MG63 (cell line): ENCODE data around the gene BLOC1S6. TPM values are rescaled to one million over a fixed set of nuclear protein-coding genes. Genes with fewer than 3 reads are reported as not detected.
"Not testable (repeated sequence)": the region's sequence is repeated elsewhere in the genome, so short reads cannot be mapped to it uniquely, and the experiment has no call there.

Experiments
- DNase-seq: peaks from one replicate; pipeline ENCODE4 v3.0.0-alpha.2; 2020
- H3K27me3 ChIP-seq: fragments of 250-450 bp; sonication (Bioruptor Pico); 2 replicates; pipeline ENCODE4 v1.5.1; 2020; ENCODE audit warnings: mild to moderate bottlenecking, moderate library complexity
- H3K36me3 ChIP-seq: fragments of 250-450 bp; sonication (Bioruptor Pico); 2 replicates; pipeline ENCODE4 v1.5.1; 2020; ENCODE audit warnings: mild to moderate bottlenecking, moderate library complexity
- H3K4me3 ChIP-seq: fragments of 250-450 bp; sonication (Bioruptor Pico); 2 replicates; pipeline ENCODE4 v1.5.1; 2020; ENCODE audit warnings: mild to moderate bottlenecking, moderate library complexity
- H3K9me3 ChIP-seq: fragments of 250-450 bp; sonication (Bioruptor Pico); 2 replicates; pipeline ENCODE4 v1.5.1; 2020; ENCODE audit warnings: mild to moderate bottlenecking, moderate library complexity
- total RNA-seq: library from RNA; depleted of rRNA; stranded (reverse); fragments of >200 nt; shearing (Covaris generic); gene quantifications from 2 replicates; pipeline ENCODE4 v1.2.3, GENCODE V29; 2014; ENCODE audit warnings: low replicate concordance; rRNA removed

The BLOC1S6 gene
- total RNA-seq, 1 experiment from 2014 or later: 57.1 TPM

GRCh38 chr15:45647828-45648227 is 60.6 kb downstream of the BLOC1S6 start:
- Histone ChIP-seq H3K36me3 (peaks cover 9% of the 10 kb centered on the region), H3K9me3 (no peaks in the 10 kb centered on the region), H3K27me3 (no peaks in the 10 kb centered on the region), H3K4me3 (no peak overlapping the region)
- DNase-seq: no peak

- DNase-seq: peak; percentile 78
- Histone ChIP-seq H3K9me3 (no peaks in the 10 kb centered on the region), H3K36me3 (peaks cover 9% of the 10 kb centered on the region), H3K4me3 (no peak overlapping the region), H3K27me3 (no peaks in the 10 kb centered on the region)
These were observed 61.5 kb downstream of the BLOC1S6 start for GRCh38 chr15:45648521-45649200.

GRCh38 chr15:45650007-45650406 is 62.8 kb downstream of the BLOC1S6 start:
- not testable (repeated sequence) for H3K4me3 ChIP-seq, H3K9me3 ChIP-seq, H3K27me3 ChIP-seq, H3K36me3 ChIP-seq
- peak; percentile 33 for DNase-seq

GRCh38 chr15:45650889-45651525 is 63.8 kb downstream of the BLOC1S6 start:
- no peak for DNase-seq

GRCh38 chr15:45653702-45654424 is 66.7 kb downstream of the BLOC1S6 start:
- no peak for DNase-seq
- H3K27me3 ChIP-seq: no peaks in the 10 kb centered on the region
- H3K9me3 ChIP-seq: no peaks in the 10 kb centered on the region
- H3K36me3 ChIP-seq: peaks cover 9% of the 10 kb centered on the region
- H3K4me3 ChIP-seq: no peak overlapping the region

More at GRCh38 chr15:45650889-45651525, 63.8 kb downstream of the BLOC1S6 start:
- H3K4me3 ChIP-seq: no peak overlapping the region
- no peaks in the 10 kb centered on the region for H3K27me3 ChIP-seq
- H3K36me3 ChIP-seq: peaks cover 9% of the 10 kb centered on the region
- H3K9me3 ChIP-seq: no peaks in the 10 kb centered on the region

GRCh38 chr15:45654749-45655148 is 67.6 kb downstream of the BLOC1S6 start:
- H3K36me3 ChIP-seq: peaks cover 14% of the 10 kb centered on the region
- H3K9me3 ChIP-seq: no peaks in the 10 kb centered on the region
- H3K4me3 ChIP-seq: no peak overlapping the region
- H3K27me3 ChIP-seq: no peaks in the 10 kb centered on the region
- DNase-seq: no peak

- Histone ChIP-seq H3K27me3 (no peaks in the 10 kb centered on the region), H3K9me3 (no peaks in the 10 kb centered on the region), H3K4me3 (no peak overlapping the region), H3K36me3 (peaks cover 15% of the 10 kb centered on the region)
- no peak for DNase-seq
These were observed 70.1 kb downstream of the BLOC1S6 start for GRCh38 chr15:45657254-45657653.

GRCh38 chr15:45657764-45658545 is 70.8 kb downstream of the BLOC1S6 start:
- no peak for DNase-seq
- Histone ChIP-seq H3K9me3 (no peaks in the 10 kb centered on the region), H3K4me3 (no peak overlapping the region), H3K36me3 (peaks cover 20% of the 10 kb centered on the region), H3K27me3 (no peaks in the 10 kb centered on the region)

Other genes with a start within 250 kb of the BLOC1S6 start
- 0.23 TPM in 1 of 2 replicates, not detected in the other for gene GATM, start 208.8 kb upstream of the BLOC1S6 start, total RNA-seq
- gene SLC30A4, start 64.6 kb upstream of the BLOC1S6 start, total RNA-seq: 4.3 and 5.1 TPM in 2 replicates
- gene SQOR, start 47.6 kb downstream of the BLOC1S6 start, total RNA-seq: 58.2 and 82.8 TPM in 2 replicates